SKM-1 (cell line): ENCODE data around the gene POU2F2.
"Not testable (repeated sequence)": the region's sequence is repeated elsewhere in the genome, so short reads cannot be mapped to it uniquely, and the experiment has no call there.

Experiments
- DNase-seq: peaks from one replicate; lab custom pipeline; 2025; ENCODE audit not compliant: unreplicated experiment; lab: John Stamatoyannopoulos, UW

The POU2F2 gene

DNA sequence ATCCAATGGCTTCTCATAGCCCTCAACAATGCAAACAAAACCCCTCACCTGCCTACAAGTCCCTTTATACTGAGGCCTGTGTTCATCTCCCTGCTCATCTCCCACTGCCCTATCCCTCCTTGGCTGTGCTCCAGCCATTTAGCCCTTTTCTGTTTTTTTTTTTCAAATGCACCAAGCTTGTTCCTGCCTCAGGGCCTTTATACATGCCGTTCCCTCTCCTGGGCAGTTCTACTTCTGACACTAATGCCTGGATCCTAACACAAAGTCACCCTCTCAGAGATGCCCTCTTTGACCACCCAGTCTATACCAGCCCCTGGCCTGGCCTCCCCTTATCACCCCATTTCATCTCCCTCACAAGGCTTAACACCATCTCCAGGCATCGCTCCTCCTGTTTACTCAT, 29.4 kb downstream of the POU2F2 start:
- no peak for DNase-seq

DNA sequence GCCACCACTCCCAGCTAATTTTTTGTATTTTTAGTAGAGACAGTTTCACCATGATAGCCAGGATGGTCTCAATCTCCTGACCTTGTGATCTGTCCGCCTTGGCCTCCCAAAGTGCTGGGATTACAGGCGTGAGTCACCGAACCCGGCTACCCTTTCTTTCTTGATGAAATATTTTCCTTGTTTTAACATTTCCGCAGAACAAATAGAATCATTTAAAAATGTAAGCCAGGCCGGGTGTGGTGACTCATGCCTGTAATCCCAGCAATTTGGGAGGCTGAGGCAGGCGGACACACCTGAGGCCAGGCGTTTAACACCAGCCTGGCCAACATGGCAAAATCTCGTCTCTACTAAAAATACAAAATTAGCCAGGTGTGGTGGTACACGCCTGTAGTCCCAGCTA, 32.0 kb downstream of the POU2F2 start:
- DNase-seq, result not testable (repeated sequence)

DNA sequence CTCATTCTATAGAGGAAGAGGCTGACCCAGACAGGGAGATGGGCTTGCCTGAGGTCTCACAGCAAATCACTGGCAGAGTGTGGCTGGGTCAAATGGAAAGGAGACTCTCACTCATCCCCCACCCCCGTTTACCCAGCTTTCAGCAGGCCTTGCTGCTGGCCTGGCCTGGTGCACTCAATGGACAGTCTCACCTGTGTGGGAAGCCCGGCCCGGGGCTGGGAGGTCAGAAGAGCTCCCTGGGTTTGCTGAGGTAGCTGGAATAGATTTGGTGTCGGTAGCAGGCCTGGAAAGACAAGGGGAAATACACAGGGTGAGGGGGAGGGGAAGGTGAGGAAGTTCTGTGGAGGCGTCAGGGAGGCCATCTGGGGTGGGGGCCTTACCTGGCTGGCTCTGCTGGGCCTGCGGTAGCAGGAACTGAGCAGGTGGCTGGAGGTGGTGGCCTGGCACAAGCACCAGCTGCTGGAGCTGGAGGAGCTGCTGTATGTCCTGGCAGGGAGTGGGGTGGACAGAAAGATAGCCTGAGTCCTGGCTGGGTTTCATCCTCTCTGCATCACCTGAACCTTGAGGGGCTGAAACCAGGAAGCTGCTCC, 32.8 kb downstream of the POU2F2 start:
- DNase-seq, result no peak

DNA sequence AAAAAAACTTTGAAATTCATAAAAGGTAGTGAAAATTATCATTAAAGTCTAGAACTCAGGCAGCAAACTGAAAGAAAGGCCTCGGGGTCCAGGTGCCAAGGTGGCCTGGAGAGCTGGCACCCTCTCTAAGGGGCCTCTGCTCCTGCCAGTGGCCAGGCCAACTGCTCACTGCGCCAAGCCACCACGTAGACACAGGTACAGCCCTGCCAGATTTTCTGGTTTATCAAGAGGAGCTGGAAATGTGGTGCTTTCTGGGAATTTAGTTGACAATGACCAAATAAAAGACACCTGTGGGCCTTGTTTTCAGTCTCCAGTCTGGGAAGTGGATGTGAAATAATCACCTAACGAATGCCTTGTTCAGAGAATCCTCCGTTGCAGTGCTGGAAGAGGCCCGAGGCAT, 33.5 kb downstream of the POU2F2 start:
- DNase-seq, result no peak

DNA sequence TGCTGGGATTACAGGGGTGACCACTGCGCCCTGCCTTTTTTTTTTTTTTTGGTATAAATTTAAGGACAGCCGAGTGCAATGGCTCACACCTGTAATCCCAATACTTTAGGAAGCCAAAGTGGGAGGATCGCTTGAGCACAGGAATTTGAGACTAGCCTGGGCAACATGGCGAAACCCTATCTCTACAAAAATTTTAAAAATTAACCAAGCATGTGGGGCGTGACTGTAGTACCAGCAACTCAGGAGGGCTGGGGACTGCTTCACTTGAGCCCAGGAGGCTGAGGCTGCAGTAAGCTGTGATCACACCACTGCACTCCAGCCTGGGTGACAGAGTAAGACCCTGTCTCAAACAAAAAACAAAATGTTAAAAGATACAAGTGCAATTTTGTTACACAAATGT, 34.8 kb downstream of the POU2F2 start:
- DNase-seq, result no peak

DNA sequence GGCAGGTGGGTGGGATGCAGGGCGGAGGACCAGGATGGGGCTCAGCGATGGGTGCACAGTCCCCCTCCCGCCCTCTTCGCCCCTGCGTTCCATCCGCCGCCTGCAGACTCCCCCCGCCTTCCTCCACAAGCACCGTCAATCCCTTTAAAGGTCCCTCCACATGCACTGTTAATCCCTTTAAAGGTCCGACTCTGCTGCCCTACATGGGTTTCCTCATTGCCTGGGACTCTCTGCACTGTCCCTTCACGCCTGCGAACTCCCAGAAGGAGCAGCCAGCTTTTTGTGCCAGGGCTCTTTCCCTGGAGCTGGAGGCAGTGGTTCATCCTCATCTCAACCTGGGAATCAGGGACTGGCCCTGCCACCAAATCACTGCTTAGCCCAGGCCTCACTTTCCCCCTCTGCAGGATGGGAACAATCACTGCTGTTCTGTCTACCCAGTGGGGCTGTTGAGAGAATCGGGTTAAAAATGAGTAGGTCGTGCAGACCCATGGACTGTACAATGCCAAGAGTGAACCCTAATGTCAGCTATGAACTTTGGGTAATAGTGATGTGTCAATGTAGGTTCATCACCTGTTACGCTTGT, 35.9 kb downstream of the POU2F2 start:
- DNase-seq, result no peak

DNA sequence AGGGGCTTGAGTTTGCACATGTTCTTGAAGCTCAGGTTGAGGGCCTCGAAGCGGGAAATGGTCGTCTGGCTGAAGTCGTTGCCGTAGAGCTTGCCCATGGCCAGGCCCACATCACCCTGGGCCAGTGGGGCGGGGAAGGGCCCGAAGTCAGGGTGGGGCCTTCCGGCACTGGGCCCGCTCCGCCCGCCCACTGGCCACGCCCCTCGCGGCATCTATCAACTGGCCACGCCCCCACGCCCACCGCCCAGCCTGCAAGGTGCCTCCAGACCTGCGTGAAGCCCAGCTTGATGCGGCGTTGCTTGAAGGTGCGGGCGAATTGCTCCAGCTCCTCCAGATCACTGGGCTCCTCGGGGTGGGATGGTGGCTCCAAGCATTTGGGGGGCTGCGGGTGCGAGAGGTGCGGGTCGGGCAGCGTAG, 36.4 kb downstream of the POU2F2 start:
- no peak for DNase-seq

DNA sequence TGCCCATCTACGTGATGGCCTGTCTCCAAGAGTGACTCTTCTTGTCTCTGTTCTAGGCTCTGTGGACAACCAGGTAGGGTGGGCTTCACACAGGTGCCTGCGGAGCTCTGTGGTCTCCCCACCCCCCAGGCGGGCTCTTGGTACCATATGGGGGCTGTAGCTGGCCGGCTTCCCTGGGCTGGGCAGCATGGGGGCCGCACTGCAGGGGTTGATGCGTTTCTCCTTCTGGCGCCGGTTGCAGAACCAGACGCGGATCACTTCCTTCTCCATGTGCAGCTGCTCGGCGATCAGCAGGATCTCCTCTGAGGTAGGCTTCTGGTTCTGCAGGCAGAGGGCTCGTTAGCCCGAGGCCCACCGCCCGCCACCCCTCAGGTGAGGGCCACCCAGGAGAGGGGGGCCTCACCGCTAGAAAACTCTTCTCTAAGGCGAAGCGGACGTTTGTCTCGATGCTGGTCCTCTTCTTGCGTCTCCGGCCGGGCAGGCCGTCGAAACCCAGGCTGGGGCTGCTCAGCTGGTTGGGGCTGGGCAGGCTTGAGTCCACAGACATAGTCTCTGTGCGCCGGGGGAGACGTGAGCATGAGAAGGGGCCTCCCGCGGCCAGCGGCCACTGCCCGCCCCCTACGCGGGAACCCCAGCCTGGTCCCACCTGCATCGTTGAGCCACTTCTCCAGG, 37.0 kb downstream of the POU2F2 start:
- DNase-seq, result no peak

DNA sequence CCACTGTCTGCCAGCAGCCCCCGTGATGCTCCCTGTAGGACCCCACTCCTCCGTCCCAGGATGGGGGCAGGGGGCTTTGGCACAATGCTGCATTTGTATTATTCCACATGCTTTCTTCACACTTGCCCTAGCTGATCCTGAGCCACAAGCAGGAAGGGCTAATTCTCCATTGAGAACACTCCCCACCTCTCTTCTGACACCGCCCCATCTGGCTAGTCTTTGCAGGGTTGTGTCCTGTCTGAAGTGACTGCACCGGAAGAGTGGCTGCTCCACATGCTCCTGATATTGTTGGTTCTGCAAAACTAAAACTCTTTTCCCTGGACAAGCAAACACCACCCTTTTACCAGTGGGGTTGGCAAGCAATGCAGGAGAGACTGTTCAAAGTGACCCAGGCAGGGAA, 38.3 kb downstream of the POU2F2 start:
- no peak for DNase-seq

DNA sequence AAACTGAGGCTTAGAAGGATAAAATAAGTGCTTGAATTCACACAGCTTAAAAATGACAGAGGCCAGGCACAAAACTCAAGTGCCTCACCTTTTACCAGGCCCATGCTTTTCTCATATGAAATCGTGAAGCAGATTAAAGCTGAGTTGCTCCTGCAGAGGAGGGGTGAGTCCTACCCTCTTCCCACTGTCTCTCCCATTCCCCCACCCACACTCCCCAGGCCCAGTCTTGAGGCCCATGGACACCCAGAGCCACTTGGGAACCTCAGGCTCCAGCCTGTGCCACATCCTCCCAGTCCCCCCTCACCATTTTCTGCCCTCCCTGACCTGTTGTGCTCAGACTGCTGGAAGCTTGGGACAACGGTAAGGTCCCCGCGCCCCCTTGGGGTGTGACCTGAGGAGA, 38.7 kb downstream of the POU2F2 start:
- no peak for DNase-seq

DNA sequence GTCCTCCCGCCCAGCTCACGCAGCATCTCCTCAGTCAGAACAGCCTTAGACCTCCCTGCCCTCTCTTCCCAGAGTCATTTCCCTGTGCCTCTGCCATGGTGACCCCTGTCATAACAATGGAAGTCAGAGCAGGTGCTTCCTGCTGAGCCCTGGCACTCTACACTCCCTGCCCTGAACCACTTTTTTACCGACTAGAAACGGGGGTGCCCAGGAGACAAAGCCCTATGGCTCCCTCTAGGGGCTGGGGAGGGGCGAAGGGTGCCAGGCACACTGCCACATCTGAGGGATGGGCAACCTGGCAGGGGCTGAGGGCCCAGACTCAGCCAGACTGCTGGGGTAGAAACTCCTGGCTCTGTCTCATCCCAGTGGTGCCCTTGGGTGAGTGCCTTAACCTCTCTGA, 39.9 kb downstream of the POU2F2 start:
- DNase-seq, result no peak

DNA sequence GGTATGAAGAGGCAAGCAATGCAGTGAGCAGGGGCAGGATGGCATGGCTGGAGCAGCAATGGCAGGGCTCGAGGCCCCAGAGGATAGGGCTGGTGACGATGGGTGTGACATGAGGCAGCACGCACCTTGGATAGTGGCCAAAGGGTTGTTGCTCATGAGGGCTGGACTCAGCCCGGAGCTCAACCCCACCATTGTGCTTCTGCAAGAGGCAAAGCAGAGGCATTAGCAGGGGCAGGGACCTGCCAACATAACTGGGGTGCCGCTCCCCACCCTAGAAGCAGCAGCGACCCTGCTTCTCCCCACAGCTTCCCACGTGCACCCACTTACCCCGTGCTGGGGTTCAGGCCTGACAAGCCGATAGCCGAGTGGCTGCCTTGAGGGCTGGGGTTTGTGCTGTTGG, 40.5 kb downstream of the POU2F2 start:
- DNase-seq, result no peak

DNA sequence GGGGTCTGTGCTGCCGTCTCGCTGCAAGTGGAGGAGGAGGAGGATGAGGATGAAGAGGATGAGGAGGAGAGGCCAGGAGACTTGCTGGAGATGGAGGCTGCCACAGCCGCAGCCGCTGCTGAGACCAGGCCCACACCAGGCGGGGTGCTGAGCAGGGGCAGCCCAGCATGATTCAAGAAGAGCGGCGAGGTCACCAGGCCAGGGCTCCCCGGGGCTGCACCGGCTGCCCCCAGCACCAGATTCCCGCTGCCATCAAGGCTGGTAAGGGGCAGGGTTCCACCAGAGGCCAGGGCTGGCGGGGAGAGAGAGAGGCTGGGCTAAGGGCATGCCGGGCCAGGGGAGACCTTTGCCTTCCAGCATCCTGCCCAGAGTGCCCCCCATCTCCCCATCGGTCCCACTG, 40.9 kb downstream of the POU2F2 start:
- DNase-seq, result no peak

DNA sequence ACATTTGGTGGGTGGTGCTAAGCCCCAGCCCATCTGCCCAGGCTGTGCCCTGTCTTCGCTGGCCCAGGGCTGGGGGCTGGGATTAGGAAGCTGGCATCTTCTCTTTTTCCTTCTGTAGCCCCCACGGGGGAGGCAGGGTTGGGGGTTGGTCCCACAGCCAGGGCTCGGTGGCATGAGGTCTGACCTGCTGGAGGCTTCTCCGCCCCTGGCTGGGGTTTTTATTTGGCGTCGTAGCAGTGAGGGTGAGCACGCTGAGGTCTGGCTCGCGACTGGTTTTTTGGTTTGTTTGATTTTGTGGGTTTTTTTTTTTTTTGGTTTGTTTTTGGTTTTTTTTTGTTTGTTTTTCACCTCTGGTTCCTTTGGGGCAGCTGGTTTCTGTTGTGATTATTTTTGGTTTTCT, 41.6 kb downstream of the POU2F2 start:
- no peak for DNase-seq

DNA sequence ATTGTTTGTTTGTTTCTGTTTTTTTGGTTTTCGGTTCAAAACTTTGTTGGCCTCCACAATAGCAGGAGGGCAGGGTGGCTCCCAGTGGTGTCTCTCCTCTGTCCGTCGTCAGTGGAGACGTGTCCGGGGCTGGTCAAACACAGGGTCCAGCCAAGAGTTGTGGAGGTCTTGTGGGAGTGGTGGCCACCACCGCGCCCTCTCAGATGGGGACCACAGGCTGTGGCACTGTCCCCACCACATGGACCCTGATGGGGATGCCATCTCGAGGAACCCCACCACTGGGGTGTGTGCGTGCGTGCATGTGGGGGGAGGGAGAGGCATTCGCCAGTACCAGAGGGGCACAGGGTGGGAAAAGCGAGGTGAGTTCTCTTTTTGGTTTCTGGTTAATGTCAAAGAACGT, 42.5 kb downstream of the POU2F2 start:
- no peak for DNase-seq

DNA sequence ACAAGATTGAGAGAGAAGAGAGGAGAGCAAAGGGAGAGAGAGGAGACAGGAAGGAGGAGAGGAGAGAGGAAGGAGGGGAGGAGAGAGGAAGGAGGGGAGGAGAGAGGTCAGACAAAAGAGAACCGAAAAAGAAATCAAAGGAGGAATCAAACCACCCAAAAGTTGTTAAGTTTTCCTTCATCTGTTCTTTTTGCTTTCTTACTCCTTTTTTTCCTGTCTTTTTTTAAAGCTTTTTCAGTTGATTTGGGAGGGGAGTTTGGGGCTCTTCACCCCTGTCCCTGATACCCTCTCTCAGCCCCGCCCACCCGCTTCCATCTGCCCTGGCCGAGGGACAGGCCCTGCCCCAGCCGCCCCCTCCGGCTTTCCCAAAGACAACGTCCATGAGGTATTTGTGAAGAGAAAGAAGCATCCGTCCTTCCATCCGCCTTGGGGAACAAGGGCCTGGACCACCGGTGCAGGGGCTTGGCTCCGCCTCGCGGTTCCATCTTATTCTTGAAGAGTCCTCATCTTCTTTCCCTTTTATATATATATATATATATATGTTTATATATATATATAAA, 43.0 kb downstream of the POU2F2 start:
- DNase-seq, result no peak

DNA sequence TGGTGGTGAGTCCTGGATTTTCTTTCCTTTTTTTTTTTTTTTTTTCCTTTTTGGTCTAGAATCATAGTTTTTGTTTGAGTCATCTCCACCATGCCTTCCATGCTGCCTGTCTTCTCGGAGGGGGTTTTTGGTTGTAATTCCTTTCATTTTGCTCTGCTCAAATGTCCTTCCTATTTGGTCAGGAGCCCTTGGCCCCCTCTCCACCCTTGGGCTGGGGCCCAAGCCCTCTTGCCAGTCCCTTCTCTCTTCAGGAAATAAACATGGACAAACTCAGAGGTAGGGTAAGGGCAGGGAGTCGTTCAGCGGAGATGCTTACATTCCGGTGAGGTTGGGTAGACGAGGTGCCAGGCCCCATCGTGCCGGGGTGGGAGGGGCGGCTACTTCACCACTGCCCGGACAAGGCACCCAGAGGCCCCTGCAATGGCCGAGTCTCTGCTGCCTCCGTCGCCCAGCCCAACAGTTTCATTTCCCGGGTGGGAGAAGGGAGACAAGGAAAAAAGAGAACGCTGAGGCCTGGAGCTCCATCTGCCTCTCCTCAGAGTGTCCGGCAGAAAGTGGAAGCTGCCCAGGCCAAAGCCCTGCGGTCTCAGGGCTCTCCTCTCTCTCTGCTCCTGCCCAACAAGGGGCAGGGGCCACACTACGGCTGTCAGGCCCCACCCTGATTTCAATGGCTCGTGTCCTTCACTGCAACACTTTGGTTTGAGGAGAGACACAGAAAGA, 43.6 kb downstream of the POU2F2 start:
- DNase-seq, result no peak

DNA sequence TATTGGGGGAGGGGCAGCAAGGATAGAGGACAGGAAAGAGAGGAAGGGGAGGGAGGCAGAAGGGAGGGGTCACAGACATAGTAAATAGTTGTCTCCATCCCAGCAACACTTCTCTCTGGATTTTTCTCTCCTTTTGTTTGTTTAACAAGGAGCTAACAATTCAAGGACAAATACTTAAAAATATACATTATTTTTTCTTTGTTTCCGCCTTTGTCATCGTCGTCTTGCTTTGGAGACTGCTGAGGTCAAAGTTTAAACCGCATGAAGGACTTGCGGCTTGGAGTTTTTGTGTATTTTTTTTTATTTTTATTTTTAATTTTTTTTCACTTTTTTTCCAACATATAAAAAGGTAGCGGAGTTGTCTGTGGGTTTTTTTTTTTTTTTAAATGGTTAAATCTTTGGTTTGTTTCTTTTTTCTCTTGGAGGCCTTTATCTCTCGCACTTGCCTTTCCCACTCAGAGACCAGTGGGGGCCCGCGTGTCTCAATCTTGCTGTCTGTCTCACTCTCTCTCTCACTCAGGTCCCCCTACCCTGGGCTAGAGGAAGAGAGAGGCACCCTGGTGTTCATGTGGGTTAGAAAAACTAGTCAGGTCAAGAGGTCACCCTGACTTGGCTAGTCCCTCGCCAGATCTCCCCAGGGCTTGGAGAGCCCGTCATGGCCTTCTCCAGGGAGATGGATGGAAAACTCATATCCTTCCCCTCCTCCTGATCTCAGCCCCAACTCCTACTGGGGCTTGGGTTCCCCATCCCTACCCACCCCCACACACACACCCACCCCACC, 45.3 kb downstream of the POU2F2 start:
- DNase-seq, result no peak

DNA sequence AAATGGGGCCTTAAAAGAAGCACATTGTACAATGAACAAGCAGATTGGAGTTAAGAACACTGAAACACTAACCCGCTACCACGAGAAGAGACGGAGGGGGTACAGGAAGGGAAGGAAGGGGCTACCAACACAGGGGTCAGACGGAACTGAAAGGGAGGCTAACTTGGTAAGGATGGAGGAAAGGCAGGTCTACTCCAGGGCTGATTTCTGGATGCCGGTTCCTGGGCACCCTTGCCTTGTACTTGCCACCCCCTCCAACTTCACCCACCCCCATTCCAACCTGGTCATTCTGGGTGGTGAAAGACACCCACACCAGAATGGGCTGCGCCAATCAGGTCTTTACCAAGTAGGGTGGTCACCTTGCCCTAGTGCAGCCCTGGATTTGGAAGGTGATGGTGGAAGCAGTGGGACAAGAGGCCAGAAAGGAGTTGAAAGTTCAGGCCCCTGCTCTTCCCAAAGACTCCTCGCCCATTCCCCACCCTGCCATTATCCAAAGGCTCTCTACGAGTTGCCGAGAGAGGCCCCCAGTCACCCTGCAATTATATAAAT, 46.0 kb downstream of the POU2F2 start:
- no peak for DNase-seq

DNA sequence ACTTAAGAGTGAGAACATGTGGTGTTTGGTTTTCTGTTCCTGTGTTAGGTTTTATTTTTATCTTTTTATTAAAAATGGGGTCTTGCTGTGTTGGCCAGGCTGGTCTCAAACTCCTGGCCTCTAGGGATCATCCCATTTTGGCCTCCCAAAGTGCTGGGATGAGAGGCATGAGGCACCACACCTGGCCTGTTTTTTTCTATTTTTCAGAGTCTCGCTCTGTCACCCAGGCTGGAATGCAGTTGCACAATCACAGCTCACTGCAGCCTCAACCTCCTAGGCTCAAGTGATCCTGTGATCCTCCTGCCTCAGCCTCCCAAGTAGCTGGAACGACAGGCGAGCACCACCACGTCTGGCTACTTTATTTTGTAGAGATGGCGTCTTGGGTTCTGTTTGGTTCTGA, 48.7 kb downstream of the POU2F2 start:
- no peak for DNase-seq
